ENCODE results near the gene LRRC55.

GRCh38 chr11:57154739-57155138 is 27.0 kb upstream of the LRRC55 start:
- TF ChIP-seq CTCF (IDR thresholded peaks at IDR 0.05; ENCODE audit: low read length) (no peak), EZH2phosphoT487 (IDR thresholded peaks at IDR 0.05; ENCODE audit: low read length) (no peak), EZH2 (optimal IDR thresholded peaks at IDR 0.05; ENCODE audit: low read depth, low read length) (no peak)

Data from MM.1S (cell line).